ENCODE results near the gene GLB1L2.
"Not testable (repeated sequence)": the region's sequence is repeated elsewhere in the genome, so short reads cannot be mapped to it uniquely, and the experiment has no call there.

Gene GLB1L2

DNA sequence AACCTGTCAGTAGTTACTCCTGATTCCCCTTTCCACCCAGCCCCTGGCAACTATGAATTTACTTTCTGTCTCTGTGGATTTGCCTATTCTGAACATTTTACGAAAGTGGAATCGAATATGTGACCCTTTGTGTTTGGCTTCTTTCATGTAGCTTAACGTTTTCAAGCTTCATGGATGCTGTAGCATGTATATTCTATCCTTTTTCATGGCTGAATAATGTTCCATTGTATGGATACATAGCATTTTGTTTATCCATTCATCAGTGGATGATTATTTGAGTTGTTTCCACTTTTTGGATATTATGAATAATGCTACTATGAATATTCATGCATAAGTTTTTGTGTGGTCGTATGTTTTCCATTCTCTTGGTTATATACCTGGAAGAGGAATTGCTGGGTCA is 9.2 kb upstream of the GLB1L2 start:
- no peak for DNase-seq (ENCODE audit: low spot score)

DNA sequence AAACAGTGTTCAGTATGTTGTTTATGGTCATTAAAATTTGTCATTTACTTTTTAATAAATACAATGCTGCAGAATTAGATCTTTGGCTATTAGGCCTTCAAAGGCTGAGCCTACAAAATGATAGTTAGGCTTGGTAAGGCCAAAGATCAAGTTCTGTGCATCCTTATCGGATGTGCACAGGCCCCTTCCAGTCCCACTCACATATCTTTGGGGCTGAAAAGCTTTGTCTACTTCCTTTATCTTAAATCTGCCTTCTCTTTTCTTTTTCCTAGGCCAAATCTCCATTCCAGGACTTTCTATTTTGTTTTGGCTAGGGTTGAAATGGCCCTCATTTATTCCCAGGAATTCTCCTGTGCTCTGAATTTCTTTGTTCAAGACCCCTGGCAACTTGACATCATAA is 3.4 kb upstream of the GLB1L2 start:
- DNase-seq (ENCODE audit: low spot score), result no peak

DNA sequence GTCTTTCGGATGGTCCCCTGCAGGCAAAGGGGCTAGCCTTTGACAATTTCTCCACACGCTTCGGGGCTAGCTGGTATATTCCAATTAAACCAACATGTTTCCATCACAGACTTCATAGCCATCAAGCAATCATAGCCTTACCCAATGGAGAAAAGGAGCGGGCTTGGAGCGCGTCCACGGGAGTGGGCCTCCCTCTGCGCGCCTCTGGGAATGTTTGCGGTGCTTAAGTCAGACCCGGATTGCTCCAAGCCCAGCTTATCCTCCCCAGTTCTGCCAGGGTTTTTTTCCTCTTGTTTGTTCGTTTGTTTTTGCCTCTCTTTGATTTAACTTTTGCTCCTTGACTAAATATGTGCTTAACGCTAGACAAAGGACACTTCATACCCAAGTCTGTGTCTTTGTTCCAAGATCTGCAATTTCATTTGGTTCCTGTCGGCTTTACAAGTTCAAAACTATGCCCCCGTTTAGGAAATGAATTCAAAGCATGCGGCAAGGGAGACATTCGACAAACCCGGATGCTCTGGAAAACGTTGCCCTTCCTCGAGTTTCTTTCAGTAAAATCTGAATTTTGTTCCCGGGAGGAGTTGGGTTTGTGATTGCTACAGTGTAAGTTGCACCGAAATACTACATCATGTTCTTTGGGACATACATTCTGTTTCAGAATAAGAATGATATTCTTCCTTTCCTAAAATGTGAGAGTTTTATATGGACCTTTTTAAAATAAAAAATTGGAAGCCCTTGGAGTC is 1.0 kb upstream of the GLB1L2 start:
- DNase-seq (ENCODE audit: low spot score), result no peak

- no peak for DNase-seq (ENCODE audit: low spot score)
Measured at GRCh38 chr11:134332189-134332631, 422 bp downstream of the GLB1L2 start.

GRCh38 chr11:134332782-134333181 is 994 bp downstream of the GLB1L2 start:
- no peak for DNase-seq (ENCODE audit: low spot score)

DNA sequence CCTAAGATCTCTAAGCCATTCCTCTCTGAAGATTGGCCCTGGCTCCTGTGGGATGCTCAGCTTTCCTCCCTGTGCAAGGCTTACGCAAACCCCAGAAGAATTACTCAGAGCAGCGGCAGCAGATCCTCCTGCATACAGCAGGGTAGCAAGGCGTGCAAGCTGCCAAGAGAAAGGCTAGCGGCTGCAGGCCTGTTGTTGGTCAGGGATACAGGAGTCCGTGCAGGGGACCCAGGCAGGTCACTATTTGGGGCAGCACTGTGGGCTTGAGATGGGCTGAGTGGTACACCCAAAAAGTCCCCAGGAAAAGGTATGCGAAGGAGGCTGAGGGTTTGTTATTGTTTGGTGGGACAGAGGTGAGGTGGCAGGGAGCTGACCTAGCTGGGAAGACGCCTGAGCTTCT is 1.5 kb downstream of the GLB1L2 start:
- no peak for DNase-seq (ENCODE audit: low spot score)

GRCh38 chr11:134333946-134334345 is 2.2 kb downstream of the GLB1L2 start:
- DNase-seq (ENCODE audit: low spot score), result no peak

GRCh38 chr11:134334796-134335571 is 3.2 kb downstream of the GLB1L2 start:
- DNase-seq (ENCODE audit: low spot score), result no peak

DNA sequence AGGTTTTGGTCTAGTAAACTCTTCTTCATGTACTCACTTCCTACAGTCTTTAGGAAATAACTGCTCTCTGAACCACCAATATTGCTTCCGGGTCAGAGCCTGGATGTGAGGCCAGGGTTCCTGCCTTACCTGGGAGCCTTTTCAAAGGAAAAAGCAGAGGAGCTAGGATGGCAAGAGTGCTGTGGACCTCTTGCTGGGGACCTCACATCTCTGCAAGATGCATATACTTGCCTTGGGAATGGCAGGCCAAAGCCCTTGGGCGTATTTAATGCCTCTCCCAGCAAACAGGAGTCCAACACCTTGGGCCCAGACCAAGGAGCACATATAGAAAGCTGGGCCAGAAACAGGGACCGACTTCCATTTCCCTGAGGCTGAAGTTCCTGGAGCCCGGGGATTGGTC is 5.3 kb downstream of the GLB1L2 start:
- no peak for DNase-seq (ENCODE audit: low spot score)

GRCh38 chr11:134338068-134338467 is 6.3 kb downstream of the GLB1L2 start:
- no peak for DNase-seq (ENCODE audit: low spot score)

DNA sequence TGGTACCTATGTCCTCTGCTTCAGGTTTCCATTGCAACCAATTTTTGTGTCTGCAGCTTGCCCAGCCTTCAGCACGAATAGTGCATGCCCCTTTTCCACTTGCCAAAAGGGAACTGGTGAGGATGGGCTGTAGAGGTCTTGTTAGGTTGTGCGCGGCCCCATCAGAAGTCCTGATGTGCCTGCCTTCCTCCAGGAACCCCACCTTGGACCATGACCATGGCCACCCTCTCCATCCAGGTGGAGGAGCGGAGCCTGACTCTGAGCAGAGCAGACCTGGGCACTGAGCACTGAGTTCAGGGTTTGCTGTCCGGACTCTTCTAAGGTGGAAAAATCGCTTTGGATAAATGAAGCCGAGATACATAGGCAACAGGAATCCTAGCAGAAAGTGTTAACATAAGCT is 6.9 kb downstream of the GLB1L2 start:
- no peak for DNase-seq (ENCODE audit: low spot score)

- no peak for DNase-seq (ENCODE audit: low spot score)
Measured at GRCh38 chr11:134339756-134340155, 8.0 kb downstream of the GLB1L2 start.

DNA sequence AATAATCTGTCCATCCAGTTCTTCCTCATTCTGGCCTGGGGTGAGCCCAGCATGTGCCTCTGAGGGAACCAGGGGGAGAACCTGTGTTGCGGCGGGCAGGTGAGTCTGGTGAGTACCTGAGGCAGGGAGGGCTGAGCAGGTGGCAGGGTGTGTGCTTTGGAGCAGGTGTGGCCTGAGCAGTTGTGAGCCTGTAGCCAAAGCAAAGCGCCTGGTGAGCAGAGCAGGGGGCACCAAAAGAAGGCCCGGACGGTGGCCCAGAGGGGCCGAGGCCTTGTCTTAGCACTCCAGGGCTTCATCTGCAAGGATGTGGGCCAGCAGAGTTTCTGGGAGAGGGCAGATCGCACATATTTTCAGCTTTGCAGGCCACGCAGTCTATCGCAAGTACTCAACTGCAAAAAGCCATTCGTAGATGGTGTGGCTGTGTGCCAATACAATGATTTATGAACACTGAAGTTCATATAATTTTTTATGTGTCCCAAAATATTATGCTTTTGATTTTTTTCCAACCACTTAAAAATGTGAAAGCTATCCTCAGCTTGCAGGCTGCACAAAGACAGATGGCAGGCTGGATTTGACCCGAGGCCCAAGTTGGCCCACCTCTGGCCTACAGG is 8.7 kb downstream of the GLB1L2 start:
- DNase-seq (ENCODE audit: low spot score), result no peak

- DNase-seq (ENCODE audit: low spot score), result no peak
Measured at GRCh38 chr11:134341805-134342571, 10.2 kb downstream of the GLB1L2 start.

GRCh38 chr11:134342572-134343340 is 11.0 kb downstream of the GLB1L2 start:
- no peak for DNase-seq (ENCODE audit: low spot score)

- DNase-seq (ENCODE audit: low spot score), result no peak
Measured at GRCh38 chr11:134343646-134344045, 11.9 kb downstream of the GLB1L2 start.

GRCh38 chr11:134344497-134345236 is 12.9 kb downstream of the GLB1L2 start:
- not testable (repeated sequence) for DNase-seq (ENCODE audit: low spot score)

- no peak for DNase-seq (ENCODE audit: low spot score)
Measured at GRCh38 chr11:134345237-134345550, 13.4 kb downstream of the GLB1L2 start.

DNA sequence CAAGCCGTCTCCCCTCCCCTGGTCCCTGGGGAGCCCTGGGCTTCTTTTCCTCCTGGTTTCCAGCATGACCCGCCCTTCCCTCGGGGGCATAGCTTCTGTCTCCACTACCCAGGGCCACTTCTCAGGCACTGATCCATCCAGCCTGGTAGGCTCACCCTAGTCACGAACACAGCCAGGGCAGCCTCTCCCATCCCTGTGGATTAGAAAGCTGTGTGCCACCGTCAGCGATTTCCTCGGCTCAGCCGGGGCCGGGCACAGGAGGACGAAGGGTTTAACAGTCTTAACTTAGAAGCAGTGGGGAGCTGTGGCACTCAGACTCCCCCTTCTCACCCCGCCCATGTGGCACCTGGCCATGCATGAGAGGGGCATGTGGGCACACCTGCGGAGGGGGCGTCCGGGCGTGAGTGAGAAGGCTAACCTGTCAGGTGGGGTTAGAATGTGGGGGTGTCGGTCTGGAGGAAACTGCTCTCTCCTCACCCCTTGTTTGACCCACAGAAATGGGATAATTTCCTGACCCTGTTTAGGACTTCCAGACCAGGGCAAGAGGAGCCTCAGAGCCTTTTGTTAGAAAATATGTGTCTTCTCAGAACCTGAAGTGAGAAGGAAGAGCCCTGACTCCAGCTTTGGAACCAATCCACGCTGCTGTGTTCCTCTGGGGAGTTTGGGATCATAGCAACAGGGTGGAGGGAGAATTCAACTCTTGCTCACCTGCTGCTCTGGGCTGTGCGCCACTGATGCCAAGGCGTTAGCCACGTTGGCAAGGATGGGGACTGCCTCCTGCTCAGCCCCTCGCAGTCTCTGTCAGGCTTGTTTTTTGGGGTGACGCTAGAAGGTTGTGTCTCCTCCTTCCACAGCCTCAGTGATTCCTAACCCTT is 14.6 kb downstream of the GLB1L2 start:
- no peak for DNase-seq (ENCODE audit: low spot score)

DNA sequence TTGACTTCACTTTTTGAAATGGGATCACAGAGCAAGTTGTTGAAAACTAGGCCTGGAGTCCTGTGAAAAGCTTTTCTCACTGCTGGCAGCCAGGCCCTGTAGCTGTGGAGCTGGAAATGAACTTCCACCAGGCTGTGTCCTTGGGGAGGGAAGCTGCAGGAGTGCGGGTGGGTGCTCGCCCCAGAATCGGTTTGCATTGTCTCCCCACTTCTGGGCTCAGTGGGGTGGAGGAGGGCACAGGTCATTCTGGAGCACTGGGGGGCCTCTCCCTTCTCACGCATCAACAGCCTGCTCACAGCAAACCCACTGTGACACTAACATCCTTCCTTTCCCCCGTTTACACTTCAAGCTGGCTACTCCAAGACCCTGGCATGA is 15.2 kb downstream of the GLB1L2 start:
- no peak for DNase-seq (ENCODE audit: low spot score)
